MV-4-11 (cell line): ENCODE measurements around the gene TIMM17A.
"Not testable (repeated sequence)": the region's sequence is repeated elsewhere in the genome, so short reads cannot be mapped to it uniquely, and the experiment has no call there.

Source experiments
- DNase-seq: peaks from one replicate; lab custom pipeline; 2025; lab: John Stamatoyannopoulos, UW

Gene TIMM17A

GRCh38 chr1:202016022-202016810 lies 60.9 kb downstream of the TIMM17A start:
- no peak for DNase-seq

DNA sequence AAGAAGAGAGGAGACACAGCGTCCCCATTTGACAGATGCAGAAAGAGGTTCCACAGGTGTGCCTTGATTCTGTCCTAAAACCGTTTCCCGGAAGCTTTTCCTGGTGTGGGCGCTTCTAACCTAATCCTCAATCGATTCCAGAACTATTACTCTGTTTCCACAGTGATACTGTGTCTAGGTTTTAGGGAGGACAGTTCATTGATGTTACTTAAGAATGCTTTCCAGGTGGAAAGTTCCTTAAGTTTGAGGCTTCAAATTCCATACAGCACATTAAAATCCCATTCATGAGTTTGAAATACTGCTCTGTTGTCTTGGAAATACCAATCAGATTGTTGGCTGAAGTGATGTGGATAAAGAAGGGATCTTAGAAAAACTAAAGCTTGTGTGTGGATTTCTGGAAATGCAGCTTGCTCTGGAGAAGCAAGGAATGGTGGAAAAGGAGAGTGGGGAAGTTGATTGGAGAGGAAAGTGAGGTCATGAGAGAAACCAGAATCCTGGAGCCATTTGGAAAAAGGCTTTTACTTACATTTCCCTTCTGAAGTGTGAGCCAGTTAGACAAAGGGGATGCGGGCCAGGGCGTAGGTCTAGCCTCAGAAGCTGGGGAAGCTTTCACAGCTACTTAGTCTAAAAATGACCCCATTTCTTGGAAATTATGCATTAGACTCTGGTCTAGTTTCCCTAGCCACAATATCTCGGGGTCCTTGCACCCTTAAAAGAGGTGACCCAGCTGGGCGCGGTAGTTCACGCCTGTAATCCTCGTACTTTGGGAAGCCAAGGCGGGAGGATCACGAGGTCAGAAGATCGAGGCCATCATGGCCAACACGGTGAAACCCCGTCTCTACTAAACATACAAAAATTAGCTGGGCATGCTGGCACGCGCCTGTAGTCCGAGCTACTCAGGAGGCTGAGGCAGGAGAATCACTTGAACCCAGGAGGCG lies 61.8 kb downstream of the TIMM17A start:
- no peak for DNase-seq

DNA sequence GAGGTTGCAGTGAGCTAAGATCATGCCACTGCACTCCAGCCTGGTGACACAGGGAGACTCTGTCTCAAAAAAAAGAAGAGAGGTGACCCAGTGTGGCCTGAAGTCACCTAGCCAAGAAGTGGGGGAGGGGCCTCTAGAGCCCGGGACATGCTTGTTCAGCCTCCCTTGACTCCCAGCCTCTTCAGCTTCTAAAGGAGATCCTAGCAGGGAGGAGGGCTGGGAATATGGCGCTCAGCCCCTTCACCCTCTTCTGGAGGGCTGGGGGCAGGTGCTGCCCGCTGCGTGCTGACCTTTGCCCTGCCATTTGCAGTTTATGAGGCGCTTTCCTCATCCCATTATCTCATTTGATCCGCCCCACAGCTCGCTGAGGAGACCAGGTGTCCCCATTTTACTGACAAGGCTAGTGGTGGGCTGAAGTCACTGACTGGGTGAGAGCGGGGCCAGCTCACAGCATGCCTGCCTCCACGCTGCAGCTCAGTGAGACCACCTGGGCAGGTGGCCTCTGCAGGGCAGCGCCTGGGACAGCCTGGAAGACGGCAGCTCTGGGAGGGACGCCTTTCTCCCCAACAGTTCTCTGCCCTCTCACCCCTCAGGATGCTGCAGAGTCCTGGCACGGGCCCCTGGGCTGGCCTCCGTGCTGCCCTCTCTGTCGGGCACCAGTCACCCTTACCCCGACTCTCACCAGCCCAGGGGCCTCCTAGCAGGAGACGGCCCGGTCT lies 62.6 kb downstream of the TIMM17A start:
- DNase-seq: no peak

DNA sequence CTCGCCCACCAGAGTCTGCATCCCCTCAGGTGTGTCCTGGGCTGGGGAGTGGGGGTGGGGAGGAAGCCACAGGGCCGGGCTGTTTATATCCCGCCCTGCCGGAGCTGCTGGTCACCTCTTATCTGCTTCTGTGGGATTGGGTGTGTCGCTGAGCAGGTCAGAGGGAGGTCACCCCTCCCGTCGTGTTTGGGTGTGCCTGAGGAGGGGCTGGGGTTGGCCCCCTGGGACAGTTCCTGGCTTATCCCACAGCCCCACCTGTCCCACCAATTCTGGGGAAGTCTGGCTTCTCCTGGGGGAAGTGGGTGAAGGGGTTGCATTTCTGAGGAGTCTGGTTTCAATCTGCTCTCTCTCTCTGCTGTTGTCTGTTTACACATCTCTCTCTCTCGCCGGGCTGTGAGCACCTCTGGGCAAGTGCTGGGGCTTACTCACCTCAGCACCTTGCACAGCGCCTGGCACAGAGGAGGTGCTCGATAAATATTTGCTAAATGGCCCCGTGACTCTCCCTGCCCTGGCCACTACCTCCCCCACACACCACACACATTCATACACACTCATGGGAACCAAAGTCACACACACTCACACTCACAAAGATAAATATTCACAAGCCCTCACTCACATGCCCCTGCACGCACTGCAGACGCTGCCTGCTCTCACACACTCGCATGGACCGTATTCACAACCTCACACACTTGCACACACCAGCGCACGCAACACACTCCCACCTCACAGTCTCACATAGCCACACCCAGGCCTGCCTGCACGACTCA lies 63.3 kb downstream of the TIMM17A start:
- no peak for DNase-seq

DNA sequence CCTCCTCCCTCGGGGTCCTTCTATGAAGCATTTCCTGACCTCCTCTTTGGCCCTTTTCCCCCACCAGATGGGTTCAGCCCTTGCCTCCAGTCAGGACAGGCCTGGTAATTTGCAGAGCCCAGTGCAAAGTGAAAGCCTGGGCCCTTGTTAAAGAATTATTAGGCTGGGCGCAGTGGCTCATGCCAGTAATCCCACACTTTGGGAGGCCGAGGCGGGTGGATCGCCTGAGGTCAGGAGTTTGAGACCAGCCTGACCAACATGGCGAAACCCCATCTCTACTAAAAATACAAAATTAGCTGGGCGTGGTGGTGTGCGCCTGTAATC lies 63.9 kb downstream of the TIMM17A start:
- DNase-seq: not testable (repeated sequence)
